Astrocyte (in vitro differentiated cells and primary cell): ENCODE data around the gene MMP19. TPM values are rescaled to one million over a fixed set of nuclear protein-coding genes. Genes with fewer than 3 reads are reported as not detected.

ENCODE experiments used
- DNase-seq: peaks from one replicate; pipeline ENCODE4 v3.0.0-alpha.2; 2010; ENCODE audit warnings: low read depth
- FAIRE-seq: peaks from 2 replicates; lab custom pipeline; 2011; peaks lifted over from hg19 to GRCh38; lab: Jason Lieb, UNC
- H2AFZ ChIP-seq: 2 replicates; pipeline ENCODE4 v1.6.0; 2012; ENCODE audit warnings: low read depth, low read length, inconsistent platforms
- H3K27ac ChIP-seq: 2 replicates; pipeline ENCODE4 v1.5.1; 2011; ENCODE audit warnings: low read depth, low read length, inconsistent platforms
- H3K27me3 ChIP-seq: 2 replicates; pipeline ENCODE4 v1.6.0; 2011; ENCODE audit warnings: low read length, inconsistent platforms; ENCODE audit not compliant: insufficient read depth
- H3K36me3 ChIP-seq: 2 replicates; pipeline ENCODE4 v1.5.1; 2011; ENCODE audit warnings: low read length, inconsistent platforms; ENCODE audit not compliant: insufficient read depth
- H3K4me1 ChIP-seq: 2 replicates; pipeline ENCODE4 v1.5.1; 2011; ENCODE audit warnings: low read length, inconsistent platforms; ENCODE audit not compliant: insufficient read depth
- H3K4me2 ChIP-seq: 2 replicates; pipeline ENCODE4 v1.6.0; 2012; ENCODE audit warnings: low read length, inconsistent platforms
- H3K4me3 ChIP-seq: 2 replicates; pipeline ENCODE4 v1.5.1; 2011; ENCODE audit warnings: low read depth, mild to moderate bottlenecking, low read length, inconsistent platforms; ENCODE audit not compliant: insufficient read depth
- H3K79me2 ChIP-seq: 2 replicates; pipeline ENCODE4 v1.6.0; 2012; ENCODE audit warnings: mild to moderate bottlenecking, low read length, inconsistent platforms; ENCODE audit not compliant: insufficient read depth
- H3K9ac ChIP-seq: 2 replicates; pipeline ENCODE4 v1.6.0; 2012; ENCODE audit warnings: mild to moderate bottlenecking, low read length, inconsistent platforms
- H3K9me3 ChIP-seq: 2 replicates; pipeline ENCODE4 v1.5.1; 2012; ENCODE audit warnings: low read depth, mild to moderate bottlenecking, low read length, inconsistent platforms; ENCODE audit not compliant: insufficient read depth
- H4K20me1 ChIP-seq: 2 replicates; pipeline ENCODE4 v1.6.0; 2012; ENCODE audit warnings: low read length, inconsistent platforms; ENCODE audit not compliant: insufficient read depth
- H3K27ac Mint-ChIP-seq: one replicate; pipeline ENCODE4 v1.8.0; 2021; ENCODE audit warnings: mild to moderate bottlenecking, mixed read lengths; ENCODE audit not compliant: unreplicated experiment
- H3K27me3 Mint-ChIP-seq: one replicate; pipeline ENCODE4 v1.8.0; 2021; ENCODE audit warnings: low read depth, mixed read lengths; ENCODE audit not compliant: unreplicated experiment
- H3K36me3 Mint-ChIP-seq: one replicate; pipeline ENCODE4 v1.8.0; 2021; ENCODE audit warnings: low read depth, mixed read lengths; ENCODE audit not compliant: unreplicated experiment
- H3K4me1 Mint-ChIP-seq: one replicate; pipeline ENCODE4 v1.8.0; 2021; ENCODE audit warnings: low read depth, mixed read lengths; ENCODE audit not compliant: unreplicated experiment
- H3K4me3 Mint-ChIP-seq: one replicate; pipeline ENCODE4 v1.8.0; 2021; ENCODE audit warnings: mild to moderate bottlenecking, moderate library complexity, mixed read lengths; ENCODE audit not compliant: unreplicated experiment
- H3K9me3 Mint-ChIP-seq: one replicate; pipeline ENCODE4 v1.8.0; 2021; ENCODE audit warnings: mild to moderate bottlenecking, mixed read lengths; ENCODE audit not compliant: unreplicated experiment
- EZH2 ChIP-seq: IDR thresholded peaks from 2 replicates; pipeline ENCODE4 v1.6.1; 2012; ENCODE audit warnings: mild to moderate bottlenecking, low read length, inconsistent platforms; ENCODE audit not compliant: insufficient read depth
- total RNA-seq: library from RNA; stranded (reverse); gene quantifications from 2 replicates; pipeline ENCODE4 v1.2.1, GENCODE V29; 2021
- TF ChIP-seq, protein P1 (sequence below): IDR thresholded peaks from 2 replicates; pipeline ENCODE4 v1.5.1; 2011; ENCODE audit warnings: low read depth, mild to moderate bottlenecking, inconsistent platforms, low read length, moderate library complexity; ENCODE audit not compliant: insufficient read depth

Gene MMP19
- total RNA-seq, 1 donor from 2014 or later = 4.7 TPM

DNA sequence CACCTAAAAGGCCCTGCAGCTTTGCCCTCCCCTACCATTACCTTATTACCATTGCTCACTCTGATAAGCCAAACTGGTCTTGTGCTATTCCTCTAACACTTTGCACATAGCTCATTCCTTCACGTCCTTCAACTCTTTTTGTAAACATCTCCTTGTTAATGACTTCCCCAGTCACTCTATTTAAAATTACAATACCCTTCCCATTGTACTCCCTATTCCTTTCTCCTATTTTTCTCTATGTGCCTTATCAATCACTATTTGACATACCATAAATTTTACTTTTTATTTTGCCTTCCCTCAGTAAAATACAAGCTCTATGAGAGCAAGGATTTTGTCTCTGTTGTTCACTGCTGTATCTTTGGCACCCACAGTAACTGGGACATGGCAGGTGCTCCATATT, 30.6 kb downstream of the MMP19 start:
- Mint-ChIP-seq H3K27ac (no peak overlapping the region), H3K36me3 (peaks cover 4% of the 10 kb centered on the region), H3K9me3 (no peaks in the 10 kb centered on the region), H3K27me3 (no peaks in the 10 kb centered on the region), H3K4me3 (no peak overlapping the region), H3K4me1 (peaks cover 13% of the 10 kb centered on the region)
- DNase-seq (no peak), FAIRE-seq (no peak)
- no peak overlapping the region for H3K9ac ChIP-seq
- H3K9me3 ChIP-seq = no peaks in the 10 kb centered on the region
- no peak for TF ChIP-seq EZH2
- TF ChIP-seq, protein P1, sequence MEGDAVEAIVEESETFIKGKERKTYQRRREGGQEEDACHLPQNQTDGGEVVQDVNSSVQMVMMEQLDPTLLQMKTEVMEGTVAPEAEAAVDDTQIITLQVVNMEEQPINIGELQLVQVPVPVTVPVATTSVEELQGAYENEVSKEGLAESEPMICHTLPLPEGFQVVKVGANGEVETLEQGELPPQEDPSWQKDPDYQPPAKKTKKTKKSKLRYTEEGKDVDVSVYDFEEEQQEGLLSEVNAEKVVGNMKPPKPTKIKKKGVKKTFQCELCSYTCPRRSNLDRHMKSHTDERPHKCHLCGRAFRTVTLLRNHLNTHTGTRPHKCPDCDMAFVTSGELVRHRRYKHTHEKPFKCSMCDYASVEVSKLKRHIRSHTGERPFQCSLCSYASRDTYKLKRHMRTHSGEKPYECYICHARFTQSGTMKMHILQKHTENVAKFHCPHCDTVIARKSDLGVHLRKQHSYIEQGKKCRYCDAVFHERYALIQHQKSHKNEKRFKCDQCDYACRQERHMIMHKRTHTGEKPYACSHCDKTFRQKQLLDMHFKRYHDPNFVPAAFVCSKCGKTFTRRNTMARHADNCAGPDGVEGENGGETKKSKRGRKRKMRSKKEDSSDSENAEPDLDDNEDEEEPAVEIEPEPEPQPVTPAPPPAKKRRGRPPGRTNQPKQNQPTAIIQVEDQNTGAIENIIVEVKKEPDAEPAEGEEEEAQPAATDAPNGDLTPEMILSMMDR = no peak
- no peak overlapping the region for H3K4me3 ChIP-seq
- H3K36me3 ChIP-seq = peaks cover 5% of the 10 kb centered on the region
- peaks cover 99% of the 10 kb centered on the region for H3K79me2 ChIP-seq
- H2AFZ ChIP-seq = no peak overlapping the region
- H3K27ac ChIP-seq = no peak overlapping the region
- H3K27me3 ChIP-seq = no peaks in the 10 kb centered on the region
- H4K20me1 ChIP-seq = peaks cover 86% of the 10 kb centered on the region
- peaks cover 10% of the 10 kb centered on the region for H3K4me1 ChIP-seq
- no peak overlapping the region for H3K4me2 ChIP-seq

DNA sequence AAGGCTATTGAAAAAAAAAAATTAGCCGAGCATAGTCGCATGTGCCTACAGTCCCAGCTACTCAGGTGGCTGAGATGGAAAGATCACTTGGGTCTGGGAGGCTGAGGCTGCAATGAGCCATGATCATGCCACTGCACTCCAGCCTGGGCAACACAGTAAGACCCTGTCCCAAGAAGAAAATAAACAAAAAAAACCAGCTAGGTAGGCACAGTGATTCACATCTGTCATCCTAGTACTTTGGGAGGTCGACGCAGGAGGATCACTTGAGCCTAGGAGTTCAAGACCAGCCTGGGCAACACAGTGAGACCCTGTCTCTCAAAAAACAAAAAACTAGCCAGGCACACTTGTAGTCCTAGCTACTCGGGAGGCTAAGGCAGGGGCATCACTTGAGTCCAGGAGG, 33.5 kb downstream of the MMP19 start:
- Histone ChIP-seq H4K20me1 (peaks cover 87% of the 10 kb centered on the region), H3K9ac (no peak overlapping the region), H3K4me1 (no peaks in the 10 kb centered on the region), H3K4me3 (no peak overlapping the region), H3K4me2 (no peak overlapping the region), H3K36me3 (peaks cover 9% of the 10 kb centered on the region), H3K79me2 (peaks cover 99% of the 10 kb centered on the region), H2AFZ (no peak overlapping the region), H3K27ac (no peak overlapping the region), H3K9me3 (no peaks in the 10 kb centered on the region), H3K27me3 (no peaks in the 10 kb centered on the region)
- DNase-seq (no peak), FAIRE-seq (no peak)
- H3K4me3 Mint-ChIP-seq = no peak overlapping the region
- peaks cover 4% of the 10 kb centered on the region for H3K36me3 Mint-ChIP-seq
- H3K27me3 Mint-ChIP-seq = no peaks in the 10 kb centered on the region
- H3K27ac Mint-ChIP-seq = no peak overlapping the region
- no peaks in the 10 kb centered on the region for H3K9me3 Mint-ChIP-seq
- peaks cover 9% of the 10 kb centered on the region for H3K4me1 Mint-ChIP-seq
- TF ChIP-seq, protein P1 = no peak
- TF ChIP-seq EZH2 = no peak

DNA sequence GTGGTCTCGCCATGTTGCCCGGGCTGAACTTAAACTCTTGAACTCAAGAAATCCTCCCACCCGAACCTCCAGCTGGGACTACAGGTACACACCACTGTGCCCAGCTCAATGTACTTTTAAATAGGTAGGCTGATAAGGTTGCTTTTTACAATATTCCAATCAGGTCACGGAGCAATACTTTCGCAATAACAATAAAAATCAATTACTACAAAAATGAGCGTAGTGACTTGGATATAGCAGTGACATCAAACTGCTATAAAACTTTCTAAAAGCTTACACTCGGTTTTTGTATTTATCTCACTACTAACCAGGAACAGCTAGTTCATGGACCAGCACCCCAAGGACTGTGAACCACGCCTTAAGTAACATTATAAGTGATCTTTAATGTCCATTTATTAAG, 35.8 kb downstream of the MMP19 start:
- no peaks in the 10 kb centered on the region for H3K27me3 ChIP-seq
- peaks cover 76% of the 10 kb centered on the region for H4K20me1 ChIP-seq
- peaks cover 7% of the 10 kb centered on the region for H3K36me3 Mint-ChIP-seq
- DNase-seq = no peak
- no peak overlapping the region for H2AFZ ChIP-seq
- H3K27ac ChIP-seq = no peak overlapping the region
- no peaks in the 10 kb centered on the region for H3K27me3 Mint-ChIP-seq
- no peak overlapping the region for H3K9ac ChIP-seq
- H3K9me3 Mint-ChIP-seq = no peaks in the 10 kb centered on the region
- peaks cover 5% of the 10 kb centered on the region for H3K4me1 Mint-ChIP-seq
- H3K79me2 ChIP-seq = peaks cover 95% of the 10 kb centered on the region
- no peak overlapping the region for H3K4me2 ChIP-seq
- H3K4me1 ChIP-seq = no peaks in the 10 kb centered on the region
- no peak overlapping the region for H3K4me3 Mint-ChIP-seq
- H3K9me3 ChIP-seq = no peaks in the 10 kb centered on the region
- no peak overlapping the region for H3K4me3 ChIP-seq
- TF ChIP-seq, protein P1 = no peak
- no peak for TF ChIP-seq EZH2
- no peak for FAIRE-seq
- peaks cover 16% of the 10 kb centered on the region for H3K36me3 ChIP-seq
- no peak overlapping the region for H3K27ac Mint-ChIP-seq
